ENCODE results near the gene CNR2.
"Not testable (repeated sequence)": the region's sequence is repeated elsewhere in the genome, so short reads cannot be mapped to it uniquely, and the experiment has no call there.

DNA sequence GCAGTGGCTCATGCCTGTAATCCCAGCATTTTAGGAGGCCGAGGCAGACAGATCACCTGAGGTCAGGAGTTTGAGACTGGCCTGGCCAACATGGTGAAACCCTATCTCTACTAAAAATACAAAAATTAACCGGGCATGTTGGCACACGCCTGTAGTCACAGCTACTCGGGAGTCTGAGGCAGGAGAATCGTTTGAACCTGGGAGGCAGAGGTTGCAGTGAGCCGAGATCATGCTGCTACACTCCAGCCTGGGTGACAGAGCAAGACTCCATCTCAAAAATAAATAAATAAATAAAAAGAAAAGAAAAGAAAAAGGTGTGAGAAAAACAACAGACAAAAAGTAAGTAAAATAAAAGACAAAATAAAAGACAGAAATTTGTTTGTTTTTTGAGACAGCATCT, 79.0 kb downstream of the CNR2 start:
- not testable (repeated sequence) for TF ChIP-seq CTCF (conservative IDR thresholded peaks at IDR 0.05; ENCODE audit: low read depth, low read length); EZH2 (IDR thresholded peaks at IDR 0.05; ENCODE audit: borderline replicate concordance, low read depth, low read length, poor library complexity, severe bottlenecking)

All from A673 (cell line).